CD14-positive monocyte (primary cell): ENCODE measurements around the gene ANKIB1. TPM values are rescaled to one million over a fixed set of nuclear protein-coding genes. Genes with fewer than 3 reads are reported as not detected.
"Not testable (repeated sequence)": the region's sequence is repeated elsewhere in the genome, so short reads cannot be mapped to it uniquely, and the experiment has no call there.

ENCODE experiments used
- DNase-seq, 3 donors: peaks; one replicate each; pipeline ENCODE4 v3.0.0-alpha.2; 2011 to 2022
- H2AFZ ChIP-seq: 2 replicates; pipeline ENCODE4 v1.6.0; 2012; ENCODE audit warnings: mild to moderate bottlenecking, low read depth, low read length, inconsistent platforms; ENCODE audit not compliant: insufficient read depth, poor library complexity, severe bottlenecking
- H3K27ac ChIP-seq, 2 donors: 1 replicate in 1 of 2; 2 replicates in 1 of 2; pipeline ENCODE4 v1.5.1; 2012 to 2013; ENCODE audit warnings: low read length in 2 of 2, control low read depth in 1 of 2, inconsistent platforms in 1 of 2, low read depth in 1 of 2, mild to moderate bottlenecking in 1 of 2
- H3K27me3 ChIP-seq, 2 donors: one replicate each; pipeline versions ENCODE4 v1.6.0 to v1.6.1; 2011 to 2013; ENCODE audit warnings: low read length in 2 of 2; ENCODE audit not compliant: control insufficient read depth in 2 of 2, insufficient read depth in 2 of 2
- H3K36me3 ChIP-seq, 2 donors: replicated peaks in 1 of 2; 1 replicate in 1 of 2; 2 replicates in 1 of 2; pipeline versions ENCODE4 v1.5.1 to v1.6.1; 2012 to 2013; ENCODE audit warnings: low read length in 2 of 2, control low read depth in 1 of 2, inconsistent platforms in 1 of 2, mild to moderate bottlenecking in 1 of 2; ENCODE audit not compliant: insufficient read depth in 2 of 2, control insufficient read depth in 1 of 2
- H3K4me1 ChIP-seq, 2 donors: 1 replicate in 1 of 2; 2 replicates in 1 of 2; pipeline versions ENCODE4 v1.5.1 to v1.6.1; 2012 to 2013; ENCODE audit warnings: low read length in 2 of 2, control low read depth in 1 of 2, inconsistent platforms in 1 of 2, mild to moderate bottlenecking in 1 of 2, moderate library complexity in 1 of 2; ENCODE audit not compliant: insufficient read depth in 2 of 2, control insufficient read depth in 1 of 2
- H3K4me2 ChIP-seq: replicated peaks from 2 replicates; pipeline ENCODE3; 2012; ENCODE audit warnings: low read length, moderate library complexity, mild to moderate bottlenecking; ENCODE audit not compliant: poor library complexity, severe bottlenecking; ENCODE audit errors: extremely low read depth
- H3K4me3 ChIP-seq, 3 experiments: fragments of 200-600 bp in 1 of 3; sonication (generic) in 1 of 3; replicated peaks in 1 of 3; 1 replicate in 2 of 3; 2 replicates in 1 of 3; pipeline ENCODE4 v1.5.1; 2011 to 2013; ENCODE audit warnings: low read length in 3 of 3, mild to moderate bottlenecking in 3 of 3, control low read depth in 2 of 3, low read depth in 2 of 3, inconsistent platforms in 1 of 3, moderate library complexity in 1 of 3
- H3K79me2 ChIP-seq: 2 replicates; pipeline ENCODE4 v1.6.0; 2012; ENCODE audit warnings: mild to moderate bottlenecking, control low read depth, inconsistent platforms, low read length, moderate library complexity; ENCODE audit not compliant: insufficient read depth
- H3K9ac ChIP-seq: 2 replicates; pipeline ENCODE4 v1.6.0; 2017; ENCODE audit warnings: low read length, mild to moderate bottlenecking; ENCODE audit not compliant: insufficient read depth, poor library complexity, severe bottlenecking
- H3K9me3 ChIP-seq, 2 donors: replicated peaks in 1 of 2; 1 replicate in 1 of 2; 2 replicates in 1 of 2; pipeline versions ENCODE4 v1.5.1 to v1.6.1; 2012 to 2013; ENCODE audit warnings: low read length in 2 of 2, control low read depth in 1 of 2; ENCODE audit not compliant: control insufficient read depth in 1 of 2, insufficient read depth in 1 of 2
- H4K20me1 ChIP-seq: 2 replicates; pipeline ENCODE4 v1.6.0; 2012; ENCODE audit warnings: mild to moderate bottlenecking, low read length, control low read depth, moderate library complexity; ENCODE audit not compliant: insufficient read depth
- H3K27ac Mint-ChIP-seq, 7 donors: one replicate each; pipeline ENCODE4 v1.8.0; 2020; ENCODE audit warnings: mild to moderate bottlenecking in 7 of 7, mixed read lengths in 7 of 7, moderate library complexity in 6 of 7, inconsistent platforms in 2 of 7
- H3K27me3 Mint-ChIP-seq, 3 donors: one replicate each; pipeline ENCODE4 v1.8.0; 2021 to 2022; ENCODE audit warnings: low read depth in 3 of 3, mild to moderate bottlenecking in 3 of 3, mixed read lengths in 3 of 3, moderate library complexity in 3 of 3, inconsistent platforms in 1 of 3
- H3K36me3 Mint-ChIP-seq, 2 donors: one replicate each; pipeline ENCODE4 v1.8.0; 2020; ENCODE audit warnings: mixed read lengths in 2 of 2, inconsistent platforms in 1 of 2, mild to moderate bottlenecking in 1 of 2
- H3K4me1 Mint-ChIP-seq: one replicate; pipeline ENCODE4 v1.8.0; 2020; ENCODE audit warnings: mild to moderate bottlenecking, mixed read lengths
- H3K4me3 Mint-ChIP-seq, 2 donors: one replicate each; pipeline ENCODE4 v1.8.0; 2020; ENCODE audit warnings: mild to moderate bottlenecking in 2 of 2, mixed read lengths in 2 of 2, moderate library complexity in 1 of 2
- H3K9me3 Mint-ChIP-seq, 7 donors: one replicate each; pipeline ENCODE4 v1.8.0; 2020 to 2022; ENCODE audit warnings: mixed read lengths in 7 of 7, mild to moderate bottlenecking in 6 of 7, moderate library complexity in 6 of 7, inconsistent platforms in 2 of 7
- CTCF ChIP-seq: fragments of 200-600 bp; IDR thresholded peaks from one replicate; pipeline ENCODE4 v1.8.0; 2022; ENCODE audit warnings: antibody characterized with exemption, mild to moderate bottlenecking
- WGBS: methylation state at CpG from one replicate; pipeline ENCODE4 v1.1.5; 2013; ENCODE audit warnings: missing lambda C conversion rate; ENCODE audit not compliant: insufficient coverage; 5-methylcytosine and 5-hydroxymethylcytosine counted together
- intact Hi-C, 2 donors: fragments of 100-400 bp; cut with micrococcal nuclease; formaldehyde crosslinking; loops; one replicate each; pipeline versions ENCODE4 v1.15.0 to v1.15.1; 2023
- polyA plus RNA-seq, 3 donors: library from polyadenylated mRNA; depleted of rRNA in 1 of 3; unstranded in 2 of 3; stranded (reverse) in 1 of 3; fragments of 300-500 nt in 2 of 3; fragments of >200 nt in 1 of 3; fragmentation: Illumina TruSeq in 2 of 3; gene quantifications; 1 replicate in 2 of 3; 2 replicates in 1 of 3; pipeline ENCODE4 v1.2.3, GENCODE V29; 2012 to 2021

ANKIB1 gene
- polyA plus RNA-seq, 3 donors, result 4.8 to 16.8 (median 5.7) TPM

- Histone ChIP-seq H3K4me2 (no peak overlapping the region), H3K27me3 (no peaks in the 10 kb centered on the region), H3K36me3 (no peaks in the 10 kb centered on the region), H3K9me3 (no peaks in the 10 kb centered on the region), H3K9ac (no peak overlapping the region), H3K79me2 (peaks cover 67% of the 10 kb centered on the region), H4K20me1 (peaks cover 5% of the 10 kb centered on the region), H3K27ac (no peak overlapping the region), H3K4me1 (peaks cover 16 to 21% of the 10 kb centered on the region in 2 donors), H2AFZ (no peak overlapping the region), H3K4me3 (no peak overlapping the region)
- H3K4me3 Mint-ChIP-seq, result no peak overlapping the region
- no peaks in the 10 kb centered on the region for H3K27me3 Mint-ChIP-seq
- intact Hi-C loops, result no loop called here
- no peak for TF ChIP-seq CTCF
- H3K4me1 Mint-ChIP-seq, result peaks cover 20% of the 10 kb centered on the region
- peaks cover 0 to 6% (median 4%) of the 10 kb centered on the region in 7 donors for H3K9me3 Mint-ChIP-seq
- no peak for DNase-seq
- peaks cover 10 to 13% of the 10 kb centered on the region in 2 donors for H3K36me3 Mint-ChIP-seq
- H3K27ac Mint-ChIP-seq, result no peak overlapping the region
- WGBS, result no CpG with 5 or more reads among the region's 1 CpG
Measured at GRCh38 chr7:92251181-92251580, 5.4 kb downstream of the ANKIB1 start.

- Histone ChIP-seq H3K27ac (no peak overlapping the region), H3K4me2 (no peak overlapping the region), H3K4me1 (peaks cover 0 to 1% of the 10 kb centered on the region in 2 donors), H3K36me3 (no peaks in the 10 kb centered on the region), H2AFZ (no peak overlapping the region), H3K9me3 (no peaks in the 10 kb centered on the region), H3K4me3 (no peak overlapping the region), H4K20me1 (peaks cover 6% of the 10 kb centered on the region), H3K79me2 (peaks cover 57% of the 10 kb centered on the region), H3K27me3 (no peaks in the 10 kb centered on the region), H3K9ac (no peak overlapping the region)
- Mint-ChIP-seq H3K27me3 (no peaks in the 10 kb centered on the region), H3K27ac (no peak overlapping the region), H3K4me3 (no peak overlapping the region), H3K36me3 (peaks cover 10 to 16% of the 10 kb centered on the region in 2 donors), H3K4me1 (peaks cover under 1% of the 10 kb centered on the region), H3K9me3 (peaks cover 0 to 6% (median 4%) of the 10 kb centered on the region in 7 donors)
- TF ChIP-seq CTCF, result no peak
- DNase-seq, result no peak
- intact Hi-C loops, result no loop called here
- no CpG with 5 or more reads among the region's 1 CpG for WGBS
Measured at GRCh38 chr7:92253251-92253650, 7.5 kb downstream of the ANKIB1 start.

GRCh38 chr7:92254800-92255199 lies 9.0 kb downstream of the ANKIB1 start:
- no CpG with 5 or more reads among the region's 1 CpG for WGBS
- H3K27ac ChIP-seq, H4K20me1 ChIP-seq, DNase-seq, H3K36me3 ChIP-seq, H3K27ac Mint-ChIP-seq, intact Hi-C loops, H3K4me3 Mint-ChIP-seq, H3K4me3 ChIP-seq, H3K4me2 ChIP-seq, H3K9me3 ChIP-seq, H3K4me1 ChIP-seq, H3K27me3 ChIP-seq, H3K27me3 Mint-ChIP-seq, H3K9me3 Mint-ChIP-seq, H3K9ac ChIP-seq, H2AFZ ChIP-seq, H3K4me1 Mint-ChIP-seq: not testable (repeated sequence)
- H3K79me2 ChIP-seq, result peaks cover 51% of the 10 kb centered on the region
- H3K36me3 Mint-ChIP-seq, result peaks cover 10 to 16% of the 10 kb centered on the region in 2 donors
